ENCODE results near the gene EOGT.

The EOGT gene

GRCh38 chr3:69008980-69009379, 4.5 kb downstream of the EOGT start:
- DNase-seq = no peak

- no peak for DNase-seq
These were observed 7.5 kb downstream of the EOGT start for GRCh38 chr3:69005791-69006482.

GRCh38 chr3:69005071-69005790, 8.3 kb downstream of the EOGT start:
- no peak for DNase-seq

GRCh38 chr3:69004138-69004537, 9.3 kb downstream of the EOGT start:
- DNase-seq = no peak

GRCh38 chr3:68999605-69000004, 13.9 kb downstream of the EOGT start:
- DNase-seq = no peak

- DNase-seq = no peak
These were observed 14.3 kb downstream of the EOGT start for GRCh38 chr3:68999158-68999557.

- DNase-seq = no peak
These were observed 15.6 kb downstream of the EOGT start for GRCh38 chr3:68997887-68998286.

GRCh38 chr3:68996356-68996995, 17.0 kb downstream of the EOGT start:
- DNase-seq = no peak

GRCh38 chr3:68988740-68989139, 24.7 kb downstream of the EOGT start:
- DNase-seq = no peak

GRCh38 chr3:68987322-68987721, 26.2 kb downstream of the EOGT start:
- no peak for DNase-seq

- no peak for DNase-seq
These were observed 26.8 kb downstream of the EOGT start for GRCh38 chr3:68986496-68987208.

- DNase-seq = no peak
These were observed 28.2 kb downstream of the EOGT start for GRCh38 chr3:68985146-68985790.

- DNase-seq = no peak
These were observed 29.4 kb downstream of the EOGT start for GRCh38 chr3:68984011-68984530.

- no peak for DNase-seq
These were observed 35.9 kb downstream of the EOGT start for GRCh38 chr3:68977486-68978167.

- no peak for DNase-seq
These were observed 38.8 kb downstream of the EOGT start for GRCh38 chr3:68974711-68975110.

- DNase-seq = no peak
These were observed 39.8 kb downstream of the EOGT start for GRCh38 chr3:68973639-68974038.

- no peak for DNase-seq
These were observed 41.0 kb downstream of the EOGT start for GRCh38 chr3:68972358-68972979.

- no peak for DNase-seq
These were observed 48.8 kb downstream of the EOGT start for GRCh38 chr3:68964694-68965093.

- no peak for DNase-seq
These were observed 49.6 kb downstream of the EOGT start for GRCh38 chr3:68963891-68964290.

- no peak for DNase-seq
These were observed 50.1 kb downstream of the EOGT start for GRCh38 chr3:68963376-68963775.

- no peak for DNase-seq
These were observed 54.6 kb downstream of the EOGT start for GRCh38 chr3:68958932-68959331.

GRCh38 chr3:68957895-68958294, 55.6 kb downstream of the EOGT start:
- no peak for DNase-seq
